OCI-LY1 (cell line): ENCODE measurements around the gene CCNH.

Experiments used
- H2AFZ ChIP-seq: fragments of 200-600 bp; sonication (generic), shearing (Covaris generic); 2 replicates; pipeline ENCODE4 v1.6.0; 2014; ENCODE audit warnings: antibody characterized with exemption, mild to moderate bottlenecking, low read length
- H3F3A ChIP-seq: fragments of 200-600 bp; sonication (generic), shearing (Covaris generic); 2 replicates; pipeline ENCODE4 v1.6.0; 2014; ENCODE audit warnings: mild to moderate bottlenecking, antibody characterized with exemption, low read length, moderate library complexity; ENCODE audit not compliant: insufficient read depth
- H3K27ac ChIP-seq: fragments of 200-600 bp; sonication (generic); 2 replicates; pipeline ENCODE4 v1.5.1; 2014; ENCODE audit warnings: low read length, mixed run types, mild to moderate bottlenecking, low read depth; ENCODE audit not compliant: poor library complexity, severe bottlenecking
- H3K27me3 ChIP-seq: fragments of 200-600 bp; sonication (generic); 2 replicates; pipeline ENCODE4 v1.6.0; 2014; ENCODE audit warnings: antibody characterized with exemption, mild to moderate bottlenecking, low read length, moderate library complexity; ENCODE audit not compliant: insufficient read depth
- H3K36me3 ChIP-seq: fragments of 200-600 bp; sonication (generic); 2 replicates; pipeline ENCODE4 v1.6.1; 2014; ENCODE audit warnings: mild to moderate bottlenecking, antibody characterized with exemption, low read length, moderate library complexity, mixed read lengths; ENCODE audit not compliant: insufficient read depth
- H3K4me1 ChIP-seq: fragments of 200-600 bp; sonication (generic); 2 replicates; pipeline ENCODE4 v1.5.1; 2014; ENCODE audit warnings: mild to moderate bottlenecking, low read length, moderate library complexity; ENCODE audit not compliant: insufficient read depth, severe bottlenecking
- H3K4me2 ChIP-seq: fragments of 200-600 bp; sonication (generic), shearing (Covaris generic); 2 replicates; pipeline ENCODE4 v1.6.1; 2014; ENCODE audit warnings: low read length
- H3K4me3 ChIP-seq: fragments of 200-600 bp; sonication (generic); 2 replicates; pipeline ENCODE4 v1.5.1; 2014; ENCODE audit warnings: low read length, low read depth, mild to moderate bottlenecking, mixed read lengths; ENCODE audit not compliant: poor library complexity, severe bottlenecking
- H3K79me2 ChIP-seq: fragments of 200-600 bp; shearing (Covaris generic); 2 replicates; pipeline ENCODE4 v1.6.1; 2016; ENCODE audit warnings: mixed run types, low read length, mixed read lengths; ENCODE audit not compliant: insufficient read depth
- H3K9ac ChIP-seq: fragments of 200-600 bp; sonication (generic), shearing (Covaris generic); 2 replicates; pipeline ENCODE4 v1.6.1; 2014; ENCODE audit warnings: mild to moderate bottlenecking, low read length, mixed read lengths
- H3K9me2 ChIP-seq: fragments of 200-600 bp; sonication (generic), shearing (Covaris generic); 2 replicates; pipeline ENCODE4 v1.6.1; 2014; ENCODE audit warnings: low read depth, mild to moderate bottlenecking, low read length, mixed read lengths
- H3K9me3 ChIP-seq: fragments of 200-600 bp; shearing (Covaris generic); 2 replicates; pipeline ENCODE4 v1.6.1; 2014; ENCODE audit warnings: low read length, mixed read lengths
- H4K20me1 ChIP-seq: fragments of 200-600 bp; sonication (generic), shearing (Covaris generic); 2 replicates; pipeline ENCODE4 v1.6.0; 2016; ENCODE audit warnings: mild to moderate bottlenecking, low read length; ENCODE audit not compliant: insufficient read depth
- CTCF ChIP-seq: fragments of 200-600 bp; sonication (generic), shearing (Covaris generic); IDR thresholded peaks from 2 replicates; pipeline ENCODE4 v1.5.1; 2017; ENCODE audit warnings: mild to moderate bottlenecking, antibody characterized with exemption, low read length, moderate library complexity, mixed read lengths
- EZH2 ChIP-seq: fragments of 200-600 bp; sonication (generic), shearing (Covaris generic); IDR thresholded peaks from 2 replicates; pipeline ENCODE4 v1.8.0; 2017; ENCODE audit warnings: borderline replicate concordance, mixed run types, mild to moderate bottlenecking, antibody characterized with exemption, low read length, moderate library complexity, mixed read lengths

CCNH gene

GRCh38 chr5:87403899-87404298 is 8.8 kb downstream of the CCNH start:
- H3K27me3 ChIP-seq, result no peaks in the 10 kb centered on the region
- no peaks in the 10 kb centered on the region for H3K4me1 ChIP-seq
- no peaks in the 10 kb centered on the region for H3K9me2 ChIP-seq
- TF ChIP-seq CTCF, result no peak
- no peak for TF ChIP-seq EZH2
- no peak overlapping the region for H3K9ac ChIP-seq
- no peak overlapping the region for H3K27ac ChIP-seq
- H3K36me3 ChIP-seq, result peaks cover 96% of the 10 kb centered on the region
- H3K4me3 ChIP-seq, result no peak overlapping the region
- H4K20me1 ChIP-seq, result no peaks in the 10 kb centered on the region
- no peaks in the 10 kb centered on the region for H3K9me3 ChIP-seq
- H2AFZ ChIP-seq, result no peak overlapping the region
- no peak overlapping the region for H3K4me2 ChIP-seq
- no peaks in the 10 kb centered on the region for H3K79me2 ChIP-seq
- no peaks in the 10 kb centered on the region; the same call in 1 of the 2 replicates for H3F3A ChIP-seq

- H3K27me3 ChIP-seq, result no peaks in the 10 kb centered on the region
- H3K4me2 ChIP-seq, result no peak overlapping the region
- no peak overlapping the region for H3K4me3 ChIP-seq
- no peak for TF ChIP-seq EZH2
- TF ChIP-seq CTCF, result no peak
- no peaks in the 10 kb centered on the region for H4K20me1 ChIP-seq
- no peaks in the 10 kb centered on the region for H3K4me1 ChIP-seq
- no peak overlapping the region for H3K9ac ChIP-seq
- peaks cover 96% of the 10 kb centered on the region for H3K36me3 ChIP-seq
- H3K9me3 ChIP-seq, result no peaks in the 10 kb centered on the region
- no peaks in the 10 kb centered on the region for H3K79me2 ChIP-seq
- no peaks in the 10 kb centered on the region; the same call in 1 of the 2 replicates for H3F3A ChIP-seq
- H2AFZ ChIP-seq, result no peak overlapping the region
- no peaks in the 10 kb centered on the region for H3K9me2 ChIP-seq
- no peak overlapping the region for H3K27ac ChIP-seq
Observed at GRCh38 chr5:87403409-87403808, 9.3 kb downstream of the CCNH start.

GRCh38 chr5:87401626-87402025 is 11.1 kb downstream of the CCNH start:
- Histone ChIP-seq H3K79me2 (no peaks in the 10 kb centered on the region), H3K36me3 (peaks cover 97% of the 10 kb centered on the region), H3K9ac (no peak overlapping the region), H3F3A (no peaks in the 10 kb centered on the region; the same call in 1 of the 2 replicates), H3K27ac (no peak overlapping the region), H3K9me3 (no peaks in the 10 kb centered on the region), H3K9me2 (no peaks in the 10 kb centered on the region), H3K4me1 (no peaks in the 10 kb centered on the region), H4K20me1 (no peaks in the 10 kb centered on the region), H2AFZ (no peak overlapping the region), H3K4me3 (no peak overlapping the region), H3K27me3 (no peaks in the 10 kb centered on the region), H3K4me2 (no peak overlapping the region)
- TF ChIP-seq EZH2, result no peak
- no peak for TF ChIP-seq CTCF
